SK-N-SH treated with all-trans-retinoic acid at 6 μM for 48 hours (cell line): ENCODE data around the gene CXCL13.
"Not testable (repeated sequence)": the region's sequence is repeated elsewhere in the genome, so short reads cannot be mapped to it uniquely, and the experiment has no call there.

Experiments
- CREB5 ChIP-seq: fragments of 250-450 bp; sonication (Bioruptor Pico); IDR thresholded peaks from 2 replicates; pipeline ENCODE4 v1.5.1; 2020; ENCODE audit warnings: low read depth, mild to moderate bottlenecking, moderate library complexity
- ESRRG ChIP-seq: fragments of 250-450 bp; sonication (Bioruptor Pico); IDR thresholded peaks from 2 replicates; pipeline ENCODE4 v1.6.1; 2021; ENCODE audit warnings: mild to moderate bottlenecking
- PATZ1 ChIP-seq: fragments of 250-450 bp; sonication (Bioruptor Pico); IDR thresholded peaks from 2 replicates; pipeline ENCODE4 v1.8.0; 2020; ENCODE audit warnings: mild to moderate bottlenecking, moderate library complexity, borderline replicate concordance
- POU6F1 ChIP-seq: fragments of 250-450 bp; sonication (Bioruptor Pico); IDR thresholded peaks from 2 replicates; pipeline ENCODE4 v1.8.0; 2021; ENCODE audit warnings: low read depth, mild to moderate bottlenecking, moderate library complexity, borderline replicate concordance
- TCF4 ChIP-seq: fragments of 250-450 bp; sonication (Bioruptor Pico); IDR thresholded peaks from 2 replicates; pipeline ENCODE4 v1.8.0; 2021; ENCODE audit warnings: mild to moderate bottlenecking, moderate library complexity, borderline replicate concordance
- TOX ChIP-seq: fragments of 250-450 bp; sonication (Bioruptor Pico); IDR thresholded peaks from 2 replicates; pipeline ENCODE4 v1.8.0; 2021; ENCODE audit warnings: mild to moderate bottlenecking, moderate library complexity, borderline replicate concordance
- ZC3H10 ChIP-seq: fragments of 250-450 bp; sonication (Bioruptor Pico); IDR thresholded peaks from 2 replicates; pipeline ENCODE4 v1.5.1; 2021; ENCODE audit warnings: mild to moderate bottlenecking, moderate library complexity
- ZFP3 ChIP-seq: fragments of 250-450 bp; sonication (Bioruptor Pico); IDR thresholded peaks from 2 replicates; pipeline ENCODE4 v1.5.0; 2020; ENCODE audit warnings: mild to moderate bottlenecking, moderate library complexity
- ZFP30 ChIP-seq: fragments of 450-650 bp; formaldehyde crosslinking; IDR thresholded peaks from 2 replicates; pipeline ENCODE4 v1.5.0; 2022; ENCODE audit warnings: mild to moderate bottlenecking, moderate library complexity
- ZNF565 ChIP-seq: fragments of 450-650 bp; formaldehyde crosslinking; conservative IDR thresholded peaks from 2 replicates; pipeline ENCODE4 v1.5.0; 2020; ENCODE audit warnings: low read depth, mild to moderate bottlenecking, moderate library complexity

GRCh38 chr4:77570508-77571214 lies 35.0 kb upstream of the CXCL13 start:
- TF ChIP-seq PATZ1 (CRISPR knock-in tag); ZNF565; ZFP30; ZFP3 (CRISPR knock-in tag); POU6F1 (CRISPR knock-in tag); ESRRG (CRISPR knock-in tag); TCF4 (CRISPR knock-in tag); ZC3H10 (CRISPR knock-in tag); TOX (CRISPR knock-in tag); CREB5 (CRISPR knock-in tag): not testable (repeated sequence)
